HG03457 (cell line): ENCODE results near the gene TFB1M.
A peak's percentile ranks its signal among the peaks of the same experiment; 100 is the strongest.
"Not testable (repeated sequence)": the region's sequence is repeated elsewhere in the genome, so short reads cannot be mapped to it uniquely, and the experiment has no call there.

Experiments used
- ATAC-seq: cut with Tn5 transposase; IDR thresholded peaks from one replicate; pipeline ENCODE4 v1.9.1; 2021; ENCODE audit warnings: moderate number of reproducible peaks; ENCODE audit not compliant: unreplicated experiment

Gene TFB1M

DNA sequence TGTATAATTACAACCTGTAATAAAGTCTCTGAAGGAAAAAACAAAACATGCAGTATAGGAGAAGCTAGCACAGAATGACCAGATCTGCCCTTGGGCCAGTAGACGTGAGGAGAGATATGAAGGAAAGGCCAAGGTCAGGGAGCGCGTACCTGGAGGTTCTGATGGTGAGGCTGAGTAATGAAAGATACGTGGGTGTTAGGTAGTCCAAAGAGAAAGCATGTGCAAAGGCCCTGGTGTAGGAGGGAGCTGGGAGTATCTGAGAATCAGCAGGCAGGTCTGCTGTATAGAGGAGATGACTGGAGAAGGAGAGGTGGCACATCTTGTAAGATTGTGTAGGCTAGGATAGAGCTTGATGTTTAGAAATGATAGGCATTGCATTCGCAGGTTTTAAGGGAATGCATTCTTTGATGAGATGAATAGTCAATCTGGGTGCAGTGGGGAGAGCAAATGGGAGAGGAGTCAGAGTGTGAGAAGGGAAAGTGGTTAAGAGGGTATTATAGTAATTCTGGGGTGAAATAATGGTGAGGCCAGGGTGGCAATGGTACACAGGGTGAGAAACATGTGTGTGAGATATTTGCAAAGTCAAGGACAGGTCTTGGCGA, 15.9 kb upstream of the TFB1M start:
- no peak for ATAC-seq

DNA sequence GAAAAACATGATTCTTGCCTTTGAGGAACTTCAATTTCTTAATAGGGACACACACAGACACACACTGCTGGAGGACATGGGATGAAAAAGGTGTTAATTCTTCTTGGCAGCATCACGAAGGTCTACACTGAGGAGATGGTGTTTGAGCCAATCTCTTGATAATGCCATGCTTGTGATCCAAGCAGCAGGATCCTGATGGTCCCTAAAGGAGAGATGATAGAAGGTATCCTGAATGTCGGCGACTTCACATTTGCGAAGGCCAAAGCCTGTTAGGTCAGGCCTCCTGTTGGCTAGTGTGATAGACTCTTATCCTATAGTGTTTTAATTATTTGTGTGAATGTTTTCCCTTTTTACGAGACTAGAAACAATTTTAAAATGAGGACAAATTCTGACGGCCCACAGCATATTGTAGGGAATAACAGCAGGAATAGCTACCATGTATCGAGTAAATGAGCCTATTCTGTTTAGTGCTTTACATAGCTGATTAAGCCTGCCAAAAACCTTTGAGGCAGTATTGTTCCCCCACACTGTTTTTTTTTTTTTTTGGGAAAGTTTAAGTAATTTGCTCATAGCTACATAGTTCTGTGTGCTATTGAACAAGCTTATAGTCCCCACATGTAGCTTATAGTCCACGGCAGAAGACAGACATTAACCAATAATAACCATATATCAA, 15.3 kb upstream of the TFB1M start:
- no peak for ATAC-seq

DNA sequence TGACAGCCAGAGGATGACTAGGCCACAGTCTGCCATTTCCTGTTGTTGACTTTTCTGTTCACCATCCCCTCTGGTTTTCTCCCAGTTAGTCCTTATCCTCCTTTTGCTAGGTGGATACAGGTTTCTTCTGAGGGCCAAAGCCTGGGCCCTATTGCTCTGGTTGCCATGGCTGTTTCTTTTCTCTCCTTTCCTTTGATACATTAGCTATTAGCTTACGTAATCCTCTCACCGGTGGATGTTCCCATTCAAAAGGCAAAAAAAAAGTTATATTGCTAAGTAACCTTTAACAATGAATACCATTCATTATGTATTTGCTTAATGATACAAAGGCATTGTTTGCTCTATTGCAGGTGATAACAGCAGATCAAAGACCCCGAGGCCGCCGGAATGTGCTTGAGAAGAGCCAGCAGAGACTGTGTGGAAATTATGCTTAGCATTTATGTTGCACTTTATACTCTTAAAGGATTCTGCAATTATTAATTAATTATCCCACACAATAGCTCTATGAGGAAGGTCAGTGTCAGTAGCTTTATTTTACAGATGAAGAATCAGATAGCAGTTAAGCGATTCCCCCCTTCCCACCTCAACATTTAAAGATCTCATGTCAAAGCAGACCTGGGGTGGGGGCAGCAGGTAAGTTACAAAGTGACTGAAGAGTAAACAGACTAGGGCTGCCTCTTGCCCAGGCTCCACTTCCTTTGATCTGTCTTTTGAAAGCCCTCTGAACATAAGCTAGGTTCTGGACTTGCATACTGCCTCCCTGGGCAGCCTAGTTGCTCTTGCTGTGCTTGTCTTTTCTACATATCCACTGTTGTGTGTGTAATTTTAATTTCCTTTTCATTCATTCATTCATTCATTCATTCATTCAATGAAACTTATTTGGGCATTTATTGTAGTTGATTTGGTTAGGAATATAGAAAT, 14.5 kb upstream of the TFB1M start:
- no peak for ATAC-seq

DNA sequence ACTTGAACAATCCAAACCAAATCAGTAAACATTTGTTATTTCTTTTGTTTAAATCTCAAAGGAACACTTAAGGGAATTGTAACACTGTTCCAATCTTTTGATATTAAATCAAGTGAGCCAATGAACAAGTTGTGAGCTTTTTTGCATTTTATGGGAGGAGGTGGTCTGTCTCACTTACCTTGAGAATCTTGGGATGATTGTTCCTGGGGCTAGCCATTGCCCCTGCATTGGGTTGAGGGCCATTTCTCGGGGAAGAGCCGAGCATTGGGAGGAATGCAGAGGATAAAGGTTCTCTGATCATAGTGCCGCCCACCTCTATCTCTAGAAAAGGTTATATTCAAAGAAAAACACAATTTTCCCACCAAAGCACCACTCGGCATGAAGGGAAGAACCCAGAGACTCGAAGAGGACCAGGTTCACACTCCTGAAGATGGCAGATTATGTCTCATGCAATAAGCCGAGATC, 13.8 kb upstream of the TFB1M start:
- ATAC-seq = no peak

DNA sequence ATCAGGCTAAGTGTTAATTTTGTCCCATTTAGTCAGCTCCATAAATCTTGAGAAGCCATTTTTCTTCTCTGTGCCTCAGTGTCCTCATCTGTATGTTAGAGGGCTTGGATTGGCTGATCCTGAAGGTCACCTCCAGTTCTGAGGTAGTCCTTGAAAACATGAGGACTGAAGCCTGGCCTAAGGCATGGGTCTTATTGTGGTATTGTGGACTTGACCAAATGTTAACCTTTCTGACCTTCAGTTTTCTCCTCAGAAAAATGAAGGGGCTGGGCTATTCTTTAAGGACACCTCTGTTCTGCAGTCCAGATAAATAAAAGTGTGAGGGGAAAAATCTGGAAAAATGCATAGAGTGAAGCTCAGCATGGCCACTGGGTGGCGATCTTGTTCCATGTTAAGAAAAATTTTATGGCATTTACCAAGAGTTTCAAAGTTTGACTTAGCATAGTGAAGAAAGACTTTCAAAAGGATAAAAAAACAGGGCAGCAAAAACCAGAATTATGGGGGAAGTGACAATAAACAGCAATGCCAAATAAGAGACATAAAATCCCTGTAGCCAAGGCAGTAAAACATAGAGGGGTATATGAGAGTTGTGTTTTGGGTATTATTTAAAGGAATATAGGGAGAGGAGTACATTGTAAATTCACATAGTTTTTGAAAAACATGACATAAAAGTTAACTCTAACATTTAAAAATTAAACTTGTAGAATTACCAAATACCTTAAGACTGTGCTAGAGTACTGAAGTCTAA, 13.2 kb upstream of the TFB1M start:
- ATAC-seq = no peak

DNA sequence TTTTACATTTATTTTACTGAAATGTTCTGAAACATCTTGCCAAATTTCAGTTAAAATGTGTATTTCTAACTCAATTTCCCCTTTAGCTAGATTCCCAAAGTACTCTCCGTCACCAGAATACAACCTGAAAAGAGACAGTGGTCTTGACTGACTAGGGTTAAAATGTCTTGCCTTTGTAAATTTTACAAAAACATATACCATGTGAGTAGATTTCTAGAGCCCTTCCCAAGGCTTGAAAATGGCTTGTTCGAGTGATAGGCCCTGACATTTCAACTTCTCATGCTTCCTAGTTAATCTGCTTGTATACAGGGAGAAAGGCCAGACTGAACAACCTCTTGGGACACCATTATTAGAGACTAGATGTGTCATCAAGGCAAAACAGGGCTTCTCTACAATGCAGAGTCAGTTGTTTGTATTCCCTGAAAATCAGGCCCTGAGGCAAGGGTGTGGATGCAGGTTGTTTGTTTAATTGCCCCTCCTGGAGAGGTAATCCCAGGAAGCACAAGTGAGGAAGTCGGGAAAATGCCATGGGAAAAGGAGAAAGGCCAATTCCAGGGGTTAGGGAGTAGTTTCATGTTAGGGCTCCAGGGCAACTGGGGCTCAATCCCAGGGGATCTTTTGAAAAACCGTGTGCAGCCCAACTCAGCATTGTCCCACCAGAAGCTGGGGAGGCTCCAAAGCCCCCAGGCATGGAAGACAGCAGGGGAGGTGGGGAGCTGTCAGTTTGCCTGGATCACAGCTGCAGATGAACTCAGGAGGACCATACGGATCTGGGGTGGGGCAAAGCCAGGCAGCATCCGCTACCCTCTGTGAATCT, 11.6 kb upstream of the TFB1M start:
- no peak for ATAC-seq

DNA sequence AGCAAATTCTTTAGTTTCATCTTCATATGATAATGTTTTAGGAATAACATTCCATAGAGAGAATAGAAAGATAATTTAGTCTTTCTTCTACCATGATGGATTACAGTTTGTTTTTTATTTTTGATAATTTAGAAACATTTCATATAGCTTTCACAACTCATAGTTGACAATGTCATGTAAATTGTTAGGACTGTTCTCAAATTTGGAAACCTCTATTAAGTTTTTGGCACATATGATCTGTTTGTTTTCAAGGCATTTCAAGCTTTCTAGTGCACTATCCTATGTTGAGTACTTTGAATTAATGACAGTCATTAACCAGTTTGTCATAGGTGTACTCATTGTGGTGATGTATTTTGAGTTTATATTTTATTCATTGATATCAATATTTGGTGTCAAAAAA, 10.7 kb upstream of the TFB1M start:
- ATAC-seq = no peak

DNA sequence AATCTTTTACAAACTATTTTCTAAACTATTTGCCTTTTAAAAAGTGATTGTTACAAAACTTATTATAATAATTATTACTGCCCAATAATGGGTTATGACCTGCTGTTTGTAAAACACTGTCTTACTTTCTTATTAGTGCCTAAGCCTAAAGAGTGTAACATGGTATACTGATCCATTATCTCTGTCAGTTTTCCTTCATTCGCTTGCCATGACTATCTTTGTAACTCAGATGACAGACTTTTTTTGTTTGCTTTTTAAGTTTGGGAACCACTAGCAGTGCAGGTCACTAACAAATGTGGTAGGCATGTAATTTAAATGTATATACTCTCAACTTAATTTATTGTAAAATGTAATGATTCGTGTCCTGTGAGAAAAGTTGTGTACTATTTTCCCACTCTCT, 9.9 kb upstream of the TFB1M start:
- ATAC-seq = no peak

DNA sequence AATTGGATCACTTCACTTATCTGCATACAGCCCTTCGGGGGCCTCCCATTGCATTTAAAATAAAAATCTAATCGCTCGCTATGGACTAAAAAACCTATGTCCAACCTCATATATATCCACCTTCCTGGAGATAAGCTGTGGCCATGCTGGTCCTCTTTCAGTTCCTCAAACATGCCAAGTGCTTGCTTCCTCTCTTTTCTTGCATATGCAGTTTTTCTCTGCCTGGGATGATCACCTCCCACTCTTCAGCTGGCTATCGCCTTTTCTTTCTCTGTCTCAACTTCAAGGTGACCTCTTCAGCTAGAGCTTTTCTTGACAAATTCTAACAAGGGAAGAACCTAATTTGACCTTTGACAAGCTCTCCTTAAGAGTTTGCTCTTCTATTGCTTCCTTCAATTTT, 5.6 kb upstream of the TFB1M start:
- peak; percentile 43 for ATAC-seq

DNA sequence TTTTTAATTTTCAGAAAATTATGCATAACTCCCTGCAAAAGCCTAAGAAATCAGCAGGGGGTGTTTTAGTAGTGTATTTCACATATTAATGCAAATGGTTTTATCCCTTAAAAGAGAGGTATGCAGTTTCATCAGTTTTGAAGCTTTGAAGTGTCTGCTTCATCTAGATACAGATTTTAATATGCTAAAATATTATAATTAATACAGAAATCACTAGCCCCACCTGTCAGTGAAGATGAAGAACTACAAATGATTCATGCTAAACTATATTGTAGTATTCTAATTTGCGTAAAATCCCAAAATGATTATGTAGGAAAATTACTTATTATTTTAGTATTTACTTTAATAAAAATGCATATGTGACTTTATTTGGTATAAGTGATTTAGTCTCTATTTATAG, 2.9 kb upstream of the TFB1M start:
- no peak for ATAC-seq

DNA sequence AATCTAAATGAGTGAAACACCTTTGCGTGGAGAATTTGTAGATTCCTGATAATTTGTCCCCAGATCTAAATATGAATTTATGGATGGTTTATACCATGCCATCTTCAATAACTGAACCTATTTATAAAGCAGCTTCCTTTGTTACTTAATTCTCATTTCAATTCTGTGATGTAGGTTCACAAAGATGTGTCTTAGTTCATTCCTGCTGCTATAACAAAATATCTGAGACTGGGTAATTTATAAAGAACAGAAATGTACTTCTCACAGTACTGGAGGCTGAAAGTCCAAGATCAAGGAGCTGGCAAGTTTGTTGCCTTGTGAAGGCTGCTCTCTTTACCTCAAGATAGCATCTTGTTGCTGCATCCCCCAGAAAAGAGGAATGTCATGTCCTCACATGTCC, 2.1 kb upstream of the TFB1M start:
- no peak for ATAC-seq

DNA sequence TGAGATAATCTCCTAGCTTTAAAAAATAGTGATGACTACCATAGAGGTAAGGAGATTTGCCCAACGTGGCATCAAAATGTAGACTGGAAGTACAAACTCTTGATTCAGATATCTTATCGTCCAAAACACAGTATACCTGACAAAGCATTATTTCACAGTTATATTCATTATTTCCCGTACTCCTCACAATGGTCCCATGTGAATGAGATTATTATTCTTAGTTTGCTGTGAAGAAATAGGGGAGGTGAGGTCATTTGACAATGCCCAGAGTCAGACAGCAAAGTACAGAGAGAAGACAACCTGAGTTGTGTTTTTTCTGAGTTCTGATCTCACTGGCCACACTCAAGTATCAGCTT, 1.2 kb upstream of the TFB1M start:
- no peak for ATAC-seq

DNA sequence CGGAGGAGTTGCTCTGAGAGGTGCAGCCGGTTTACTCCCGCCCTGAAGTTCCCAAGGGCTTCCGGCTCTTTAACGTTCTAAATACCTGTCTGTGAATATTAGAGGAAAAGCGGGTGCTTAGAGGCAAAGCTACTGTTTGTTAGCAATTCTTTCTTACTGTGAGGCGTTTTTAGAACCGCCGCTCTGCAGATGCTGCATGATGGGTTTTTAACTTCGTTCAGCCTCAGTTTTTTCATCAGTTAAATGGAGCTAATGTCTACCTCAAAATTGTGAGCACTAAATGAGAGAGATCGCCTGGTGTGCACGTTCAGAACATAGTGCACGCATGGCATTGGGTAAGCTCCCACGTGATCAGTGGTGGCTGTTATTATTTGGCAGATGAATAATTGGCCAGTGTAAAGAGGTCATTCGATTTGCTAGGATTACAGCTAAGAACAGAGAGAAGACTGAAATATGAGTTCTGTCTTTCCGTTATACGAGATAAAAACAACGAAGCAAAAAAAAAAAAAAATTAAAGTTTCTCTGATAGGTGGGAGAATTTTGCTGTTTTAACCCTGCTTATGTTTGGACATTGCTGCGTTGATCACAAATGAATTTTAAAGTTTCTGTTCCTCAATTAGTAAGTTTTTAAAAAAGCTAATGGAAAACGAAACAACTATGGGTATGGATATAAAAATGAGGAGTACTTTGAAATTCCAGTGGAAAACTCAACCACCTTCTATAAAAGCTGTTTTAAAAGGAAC, 660 bp upstream of the TFB1M start:
- peak; percentile 39 for ATAC-seq

DNA sequence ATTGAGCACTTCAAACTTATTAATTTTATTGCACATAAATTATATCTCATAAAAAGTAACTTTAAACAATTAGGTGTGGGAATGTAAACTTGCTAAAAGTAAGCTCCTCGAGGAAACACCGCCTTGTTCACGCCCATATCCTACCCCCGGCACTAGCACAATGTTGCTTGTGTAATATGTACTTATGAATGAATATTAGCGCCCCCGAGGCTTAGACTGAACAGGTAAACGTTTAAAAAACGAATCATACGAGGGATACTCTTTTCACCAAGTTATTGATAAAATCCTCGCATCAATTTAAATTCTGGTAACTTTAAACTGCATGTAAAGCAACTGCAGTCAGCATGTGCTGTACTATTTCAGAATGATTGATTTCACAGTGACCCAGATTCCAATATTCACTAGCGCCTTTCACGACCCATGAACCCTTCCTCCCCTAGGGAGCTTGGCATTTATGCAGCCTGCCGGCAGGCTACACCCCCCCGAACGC, 637 bp downstream of the TFB1M start:
- peak; percentile 6 for ATAC-seq

DNA sequence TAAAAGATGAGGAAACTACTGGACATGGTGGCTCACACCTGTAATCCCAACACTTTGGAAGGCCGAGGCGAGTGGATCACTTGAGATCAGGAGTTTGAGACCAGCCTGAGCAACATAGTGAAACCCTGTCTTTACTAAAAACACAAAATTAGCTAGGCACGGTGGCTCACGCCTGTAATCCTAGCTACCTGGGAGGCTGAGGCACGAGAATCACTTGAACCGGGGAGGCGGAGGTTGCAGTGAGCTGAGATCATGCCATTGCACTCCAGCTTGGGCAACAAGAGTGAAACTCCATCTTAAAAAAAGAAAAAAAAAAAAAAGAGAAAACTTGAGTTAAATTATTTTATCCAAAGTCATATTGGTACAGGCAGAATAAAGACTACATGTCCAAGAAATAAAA, 1.3 kb downstream of the TFB1M start:
- not testable (repeated sequence) for ATAC-seq

DNA sequence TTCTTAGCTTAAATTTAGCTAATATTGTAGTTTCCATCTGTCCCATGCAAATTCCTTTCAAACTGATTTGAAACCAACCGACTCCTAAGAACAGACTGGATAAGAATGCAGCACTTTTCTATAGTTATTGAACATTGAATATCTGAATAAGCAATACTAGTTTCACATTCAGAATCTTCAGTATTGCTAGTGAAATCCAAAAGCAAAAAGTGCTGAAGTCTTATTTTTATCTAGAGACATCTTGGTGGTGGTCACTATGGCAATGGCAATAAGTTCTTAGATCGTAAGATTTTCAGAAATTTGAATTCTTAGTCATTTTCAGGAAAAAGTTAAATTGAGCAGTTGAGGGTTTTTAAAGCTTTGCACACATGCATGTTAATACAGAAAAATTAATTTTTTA, 2.7 kb downstream of the TFB1M start:
- no peak for ATAC-seq

DNA sequence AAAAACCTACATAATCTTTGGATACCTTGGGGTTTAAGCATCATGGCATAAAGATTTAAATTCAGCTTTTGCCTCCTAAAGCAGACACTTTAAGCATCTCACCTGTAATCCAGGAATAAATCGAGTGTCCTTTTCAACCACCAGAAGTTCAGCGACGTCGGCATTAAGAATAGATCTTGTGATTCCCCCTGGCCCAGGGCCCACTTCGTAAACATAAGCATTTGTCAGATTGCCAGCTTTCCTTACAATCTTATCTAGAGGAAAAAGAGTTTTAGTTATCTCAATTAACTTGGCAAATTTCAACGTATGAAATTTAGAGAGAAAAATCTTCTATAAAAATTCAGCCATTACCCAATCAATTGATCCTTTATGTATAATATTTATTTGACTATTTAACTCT, 3.2 kb downstream of the TFB1M start:
- ATAC-seq = no peak

DNA sequence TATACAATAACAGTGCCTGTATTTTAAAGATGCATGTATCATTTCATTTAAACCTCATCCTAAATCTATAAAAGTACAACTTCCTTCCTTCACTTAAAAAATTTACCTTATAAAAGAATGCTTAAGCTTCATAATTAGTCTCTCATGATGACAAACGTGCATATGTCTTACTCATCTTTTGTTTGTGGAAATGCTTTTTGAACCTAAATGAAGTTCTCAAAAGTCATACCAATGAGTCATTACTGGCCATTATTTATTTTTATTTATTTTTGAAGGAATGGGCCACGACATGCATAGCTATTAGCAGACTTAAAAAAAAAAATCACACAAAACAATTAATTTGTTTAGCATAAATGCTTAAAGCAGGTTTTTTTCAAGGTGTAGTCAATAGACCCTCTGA, 3.7 kb downstream of the TFB1M start:
- no peak for ATAC-seq

DNA sequence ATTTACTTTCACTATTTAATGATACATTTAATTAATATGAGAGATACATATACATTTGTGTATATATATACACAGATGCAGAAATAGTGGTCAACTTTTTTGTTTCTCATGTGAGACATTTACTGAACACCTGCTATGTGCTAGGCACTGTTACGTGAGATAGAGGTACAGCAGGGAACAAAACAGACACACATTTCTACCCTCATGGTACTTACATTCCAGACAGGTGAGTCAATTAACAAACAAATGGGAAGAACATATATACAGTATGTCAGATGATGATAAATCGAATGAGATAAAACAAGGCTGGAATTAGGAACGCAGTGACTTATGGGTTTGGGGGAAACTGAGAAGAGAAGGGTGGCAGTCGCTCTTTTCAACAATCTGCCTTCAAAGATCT, 5.1 kb downstream of the TFB1M start:
- no peak for ATAC-seq

DNA sequence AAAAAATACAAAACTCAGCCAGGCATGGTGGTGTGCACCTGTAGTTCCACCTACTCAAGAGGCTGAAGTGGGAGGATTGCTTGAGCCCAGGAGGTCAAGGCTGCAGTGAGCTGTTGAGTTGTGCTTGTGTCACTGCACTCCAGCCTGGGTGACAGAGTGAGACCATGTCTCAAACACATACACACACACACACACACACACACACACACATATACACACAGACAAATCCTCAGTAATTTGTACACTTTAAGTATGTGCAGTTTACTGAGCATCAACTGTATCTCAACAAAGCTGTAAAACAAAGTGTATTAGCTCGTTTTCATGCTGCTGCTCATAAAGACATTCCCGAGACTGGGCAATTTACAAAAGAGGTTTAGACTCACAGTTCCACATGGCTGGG, 7.3 kb downstream of the TFB1M start:
- ATAC-seq = no peak
